Testis (tissue), 2 donors: ENCODE results near the gene SUMO2.

Experiments used
- POLR2A ChIP-seq: fragments of 450-650 bp; IDR thresholded peaks from one replicate; pipeline ENCODE4 v1.6.1; 2017; ENCODE audit warnings: antibody characterized with exemption, mild to moderate bottlenecking, moderate library complexity
- TF ChIP-seq, protein P1 (sequence below), 3 experiments: fragments of 450-650 bp in 2 of 3; fragments of 200-600 bp in 1 of 3; sonication (generic) in 1 of 3; IDR thresholded peaks; one replicate each; pipeline ENCODE4 v1.5.1; 2016 to 2019; ENCODE audit warnings: antibody characterized with exemption in 3 of 3, mild to moderate bottlenecking in 2 of 3, moderate library complexity in 1 of 3

DNA sequence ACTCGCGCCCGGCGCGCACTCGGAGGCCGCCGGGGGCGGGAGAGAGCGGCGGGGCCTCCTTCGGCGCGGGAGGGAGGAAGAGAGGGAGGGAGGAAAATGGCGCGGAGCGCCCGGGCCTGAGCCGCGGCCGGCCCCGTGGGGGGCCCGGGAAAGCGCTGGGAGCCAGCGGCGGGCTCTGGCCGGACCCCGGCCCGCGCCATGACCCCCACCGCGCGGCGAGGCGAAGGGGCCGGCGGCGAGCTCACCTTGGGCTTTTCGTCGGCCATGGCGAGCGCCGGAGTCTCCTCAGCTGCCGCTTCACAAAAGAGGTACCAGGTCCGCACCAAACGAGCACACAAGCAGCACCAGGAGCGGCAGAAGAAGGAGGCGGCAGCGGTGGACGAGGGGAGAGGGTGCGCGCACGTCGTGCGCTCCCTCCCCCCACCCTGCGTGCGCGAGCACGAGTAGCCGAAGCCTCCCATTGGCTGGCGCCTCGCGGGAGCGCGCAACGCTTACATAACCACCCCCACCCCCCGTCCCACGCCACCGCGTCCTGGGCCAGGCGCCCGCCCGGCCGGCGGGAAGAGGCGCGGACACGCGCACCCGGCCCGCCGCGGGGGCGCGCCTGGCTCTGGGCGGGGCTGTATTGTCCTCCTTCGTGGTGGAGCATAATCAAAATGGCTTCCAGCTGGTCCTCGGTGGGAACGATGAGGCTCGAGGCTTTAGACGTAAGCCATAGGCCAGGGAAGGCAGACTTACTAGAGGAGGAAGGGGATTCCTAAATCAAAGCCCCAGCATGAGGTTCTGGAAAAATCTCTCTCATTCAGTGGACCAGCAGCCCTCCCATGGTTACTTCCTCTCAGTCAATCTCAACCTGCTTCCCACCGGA is at the start of gene SUMO2:
- TF ChIP-seq, protein P1, sequence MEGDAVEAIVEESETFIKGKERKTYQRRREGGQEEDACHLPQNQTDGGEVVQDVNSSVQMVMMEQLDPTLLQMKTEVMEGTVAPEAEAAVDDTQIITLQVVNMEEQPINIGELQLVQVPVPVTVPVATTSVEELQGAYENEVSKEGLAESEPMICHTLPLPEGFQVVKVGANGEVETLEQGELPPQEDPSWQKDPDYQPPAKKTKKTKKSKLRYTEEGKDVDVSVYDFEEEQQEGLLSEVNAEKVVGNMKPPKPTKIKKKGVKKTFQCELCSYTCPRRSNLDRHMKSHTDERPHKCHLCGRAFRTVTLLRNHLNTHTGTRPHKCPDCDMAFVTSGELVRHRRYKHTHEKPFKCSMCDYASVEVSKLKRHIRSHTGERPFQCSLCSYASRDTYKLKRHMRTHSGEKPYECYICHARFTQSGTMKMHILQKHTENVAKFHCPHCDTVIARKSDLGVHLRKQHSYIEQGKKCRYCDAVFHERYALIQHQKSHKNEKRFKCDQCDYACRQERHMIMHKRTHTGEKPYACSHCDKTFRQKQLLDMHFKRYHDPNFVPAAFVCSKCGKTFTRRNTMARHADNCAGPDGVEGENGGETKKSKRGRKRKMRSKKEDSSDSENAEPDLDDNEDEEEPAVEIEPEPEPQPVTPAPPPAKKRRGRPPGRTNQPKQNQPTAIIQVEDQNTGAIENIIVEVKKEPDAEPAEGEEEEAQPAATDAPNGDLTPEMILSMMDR (IDR thresholded peaks at IDR 0.05) = peak in 1 of 3 experiments; percentile 9
- TF ChIP-seq POLR2A = peak; percentile 24
